ENCODE data around the gene PLPPR2.
"Not testable (repeated sequence)": the region's sequence is repeated elsewhere in the genome, so short reads cannot be mapped to it uniquely, and the experiment has no call there.

The PLPPR2 gene, protein sequence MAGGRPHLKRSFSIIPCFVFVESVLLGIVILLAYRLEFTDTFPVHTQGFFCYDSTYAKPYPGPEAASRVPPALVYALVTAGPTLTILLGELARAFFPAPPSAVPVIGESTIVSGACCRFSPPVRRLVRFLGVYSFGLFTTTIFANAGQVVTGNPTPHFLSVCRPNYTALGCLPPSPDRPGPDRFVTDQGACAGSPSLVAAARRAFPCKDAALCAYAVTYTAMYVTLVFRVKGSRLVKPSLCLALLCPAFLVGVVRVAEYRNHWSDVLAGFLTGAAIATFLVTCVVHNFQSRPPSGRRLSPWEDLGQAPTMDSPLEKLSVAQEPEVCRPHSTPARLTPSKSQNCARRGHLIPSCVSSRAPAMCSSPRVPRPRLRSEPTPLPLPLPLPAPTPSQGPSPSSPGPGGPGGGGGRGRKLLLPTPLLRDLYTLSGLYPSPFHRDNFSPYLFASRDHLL

DNA sequence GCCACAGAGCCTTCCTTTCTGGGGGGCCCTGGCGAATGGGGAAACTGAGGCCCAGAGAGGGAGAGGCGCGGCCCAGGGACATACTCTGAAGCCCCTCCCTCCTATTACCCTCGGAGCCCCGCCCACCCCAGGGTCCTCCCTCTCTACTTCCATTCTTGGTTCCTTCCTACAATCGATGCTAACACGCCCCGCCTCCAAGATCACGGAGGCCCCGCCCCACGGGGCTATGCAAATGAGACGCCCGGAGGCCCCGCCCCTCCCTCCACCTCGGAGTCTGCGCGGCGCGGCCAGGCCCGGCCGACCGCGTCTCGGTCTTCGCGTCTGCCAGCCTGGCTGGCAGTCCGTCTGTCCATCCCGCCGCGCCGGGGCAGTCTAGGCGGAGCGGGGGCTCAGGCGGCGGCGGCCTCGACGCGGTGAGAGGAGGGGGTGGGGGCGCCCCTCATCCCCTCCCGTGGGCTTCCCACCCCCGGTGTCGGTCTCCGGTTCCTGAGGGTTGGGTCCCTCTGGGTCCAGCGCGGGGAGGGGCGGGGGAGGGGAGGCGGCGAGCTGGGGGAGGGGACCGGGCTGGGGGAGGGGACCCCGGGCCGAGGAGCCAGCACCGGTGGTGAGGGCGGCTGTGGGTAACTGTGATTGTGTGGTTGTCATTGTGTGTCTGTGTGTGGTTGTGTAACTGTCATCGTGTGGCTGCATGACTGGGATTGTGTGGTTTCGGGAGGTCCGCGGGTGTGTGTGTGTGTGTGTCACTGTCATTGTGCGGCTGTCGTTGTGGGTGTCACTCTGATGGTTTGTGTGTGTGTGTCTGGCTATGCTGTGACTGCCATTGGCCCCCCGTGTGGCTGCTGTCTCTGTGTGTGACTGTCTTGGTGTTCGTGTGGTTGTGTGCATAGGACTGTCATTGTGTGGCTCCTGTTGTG lies at the start of gene PLPPR2:
Gene PLPPR2 (plus strand): TSS at position 273 of the 914 bp plus-strand sequence. CDS start 2,242 bp downstream, outside the sequence.
- DNase-seq (ENCODE audit: low read depth in 2 of 3, low spot score in 1 of 3): peak; percentile 81 to 90 (median 81)

DNA sequence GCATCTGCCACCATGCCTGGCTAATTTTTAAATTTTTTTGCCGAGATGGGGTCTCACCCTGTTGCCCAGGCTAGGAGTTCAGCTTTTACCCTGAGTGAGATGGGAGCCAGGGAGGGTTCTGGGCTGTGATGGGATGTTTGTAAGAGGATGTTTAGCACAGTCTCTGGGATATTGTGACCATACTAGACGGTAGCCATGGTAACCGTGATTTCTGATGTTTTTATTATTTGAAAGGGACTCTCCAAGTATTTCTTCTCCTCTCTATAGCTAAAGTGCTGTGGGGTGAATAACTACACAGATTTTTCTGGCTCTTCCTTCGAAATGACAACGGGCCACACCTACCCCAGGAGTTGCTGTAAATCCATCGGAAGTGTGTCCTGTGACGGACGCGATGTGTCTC lies 48.9 kb upstream of the PLPPR2 start:
- no peak for DNase-seq (ENCODE audit: low read depth in 2 of 3, low spot score in 1 of 3)

DNA sequence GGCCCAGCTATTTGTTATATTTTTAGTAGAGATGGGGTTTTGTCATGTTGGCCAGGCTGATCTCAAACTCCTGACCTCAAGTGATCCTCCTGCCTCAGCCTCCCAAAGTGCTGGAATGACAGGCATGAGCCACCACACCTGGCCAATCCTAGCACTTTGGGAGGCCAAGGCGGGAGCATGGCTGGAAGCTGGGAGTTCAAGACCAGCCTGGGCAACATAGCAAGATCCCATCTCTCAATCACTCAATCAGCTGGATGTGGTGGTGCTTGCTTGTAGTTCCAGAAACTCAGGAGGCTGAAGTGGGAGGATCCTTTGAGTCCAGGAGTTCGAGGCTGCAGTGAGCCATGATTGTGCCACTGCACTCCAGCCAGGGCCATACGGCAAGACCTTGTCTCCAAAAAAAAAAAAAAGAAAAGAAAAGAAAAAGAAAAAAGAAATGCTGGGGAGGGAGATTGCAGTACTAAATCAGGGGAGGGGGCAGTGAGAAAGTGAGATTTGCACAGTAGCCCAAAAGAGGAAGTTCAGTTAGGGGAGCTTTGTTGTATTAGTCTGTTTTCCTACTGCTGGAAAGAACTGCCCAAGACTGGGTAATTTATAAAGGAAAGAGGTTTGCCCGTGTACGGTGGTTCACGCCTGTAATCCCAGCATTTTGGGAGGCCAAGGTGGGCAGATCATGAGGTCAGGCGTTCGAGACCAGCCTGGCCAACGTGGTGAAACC lies 34.8 kb upstream of the PLPPR2 start:
- DNase-seq (ENCODE audit: low read depth in 2 of 3, low spot score in 1 of 3): not testable (repeated sequence)

DNA sequence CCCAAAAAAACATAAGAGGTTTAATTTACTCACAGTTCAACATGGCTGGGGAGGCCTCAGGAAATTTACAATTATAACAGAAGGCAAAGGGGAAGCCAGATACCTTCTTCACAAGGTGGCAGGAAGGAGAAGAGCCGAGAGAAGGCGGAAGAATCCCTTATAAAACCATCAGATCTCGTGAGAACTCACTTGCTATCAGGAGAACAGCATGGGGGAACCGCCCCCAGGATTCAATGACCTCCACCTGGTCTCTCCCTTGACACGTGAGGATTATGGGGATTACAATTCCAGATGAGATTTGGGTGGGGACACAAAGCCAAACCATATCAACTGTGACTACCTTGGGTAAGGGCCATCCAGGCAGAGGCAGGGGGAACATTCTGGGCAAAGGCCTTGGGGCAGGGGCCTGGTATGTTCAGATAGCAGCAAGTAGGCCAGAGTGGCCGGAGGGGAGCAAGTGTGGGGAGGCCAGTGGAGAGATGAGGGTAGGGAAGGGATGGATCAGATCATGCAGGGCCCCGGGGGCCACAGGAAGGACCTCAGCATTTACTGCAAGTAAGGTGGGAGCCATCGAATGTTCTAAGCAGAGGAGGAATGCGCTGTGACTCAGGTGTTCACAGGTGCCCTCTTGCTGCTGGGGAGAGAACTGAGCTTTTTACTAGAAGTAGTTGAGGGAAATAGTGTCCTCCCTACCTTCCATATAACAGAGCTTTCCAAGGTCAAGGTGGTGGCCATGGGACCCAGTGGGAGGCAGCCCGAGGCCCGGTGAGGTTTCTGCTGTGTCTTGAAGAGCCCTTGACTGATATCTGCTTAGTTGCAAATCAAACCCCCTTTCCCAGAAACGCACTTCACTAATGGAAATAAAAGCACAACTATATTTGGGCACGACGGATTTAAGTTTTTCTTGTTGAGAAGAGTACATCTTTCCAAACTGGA lies 33.8 kb upstream of the PLPPR2 start:
- no peak for DNase-seq (ENCODE audit: low read depth in 2 of 3, low spot score in 1 of 3)

DNA sequence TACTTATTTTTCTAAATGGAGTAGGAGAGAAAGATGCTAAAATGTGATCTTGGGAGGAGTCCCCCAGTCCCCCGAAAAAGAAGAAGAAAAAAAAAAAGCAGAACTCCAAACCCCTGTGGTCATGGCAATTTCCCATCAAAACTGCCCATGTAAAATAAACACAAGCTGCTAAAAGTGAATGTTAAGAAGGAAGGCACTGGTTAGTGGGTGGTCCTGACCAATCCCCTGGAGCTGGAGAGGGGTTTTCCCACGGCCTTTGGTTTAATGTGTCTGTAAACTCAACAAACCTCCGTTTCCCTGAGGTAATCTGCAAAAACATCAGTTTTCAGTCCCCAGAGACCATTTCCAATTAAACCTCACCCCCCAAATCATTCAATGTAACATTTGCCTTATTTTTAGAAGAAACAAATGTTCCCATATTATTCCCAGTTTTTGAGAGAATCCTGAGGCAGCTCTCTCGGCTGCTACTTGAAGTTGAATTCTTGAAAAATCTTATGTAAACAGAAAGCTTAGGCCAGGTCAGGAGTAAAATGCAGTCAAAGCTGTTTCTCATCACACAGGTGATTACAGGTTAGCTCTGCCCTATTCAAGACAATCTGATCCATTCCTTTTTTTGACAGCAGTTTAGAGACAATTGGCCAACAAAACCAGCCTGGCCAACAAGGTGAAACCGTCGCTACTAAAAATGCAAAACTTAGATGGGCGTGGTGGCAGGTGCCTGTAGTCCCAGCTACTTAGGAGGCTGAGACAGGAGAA lies 32.8 kb upstream of the PLPPR2 start:
- DNase-seq (ENCODE audit: low read depth in 2 of 3, low spot score in 1 of 3): no peak

DNA sequence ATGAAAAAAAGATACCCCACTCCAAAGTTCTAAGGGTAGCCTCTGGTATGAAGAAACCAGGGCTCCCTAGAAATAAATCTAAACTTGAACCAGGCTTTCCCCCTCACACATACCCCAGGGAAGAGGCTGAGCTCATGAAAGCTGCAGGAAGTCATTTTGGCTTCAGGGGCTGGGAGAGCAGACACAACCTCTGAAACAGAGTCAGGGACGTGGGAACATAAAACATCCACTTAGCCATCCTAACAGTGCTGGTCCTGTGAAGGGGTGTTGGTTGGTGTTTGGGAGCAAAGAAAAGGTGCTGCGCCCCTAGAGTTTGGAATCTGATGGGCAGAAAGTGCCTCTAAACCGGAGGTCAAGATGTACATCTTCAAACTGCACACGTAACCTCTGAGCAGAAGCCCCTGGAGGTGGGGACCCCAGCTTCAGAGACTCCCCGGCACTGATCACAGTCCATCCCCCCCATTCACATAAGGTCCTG lies 31.6 kb upstream of the PLPPR2 start:
- no peak for DNase-seq (ENCODE audit: low read depth in 2 of 3, low spot score in 1 of 3)

DNA sequence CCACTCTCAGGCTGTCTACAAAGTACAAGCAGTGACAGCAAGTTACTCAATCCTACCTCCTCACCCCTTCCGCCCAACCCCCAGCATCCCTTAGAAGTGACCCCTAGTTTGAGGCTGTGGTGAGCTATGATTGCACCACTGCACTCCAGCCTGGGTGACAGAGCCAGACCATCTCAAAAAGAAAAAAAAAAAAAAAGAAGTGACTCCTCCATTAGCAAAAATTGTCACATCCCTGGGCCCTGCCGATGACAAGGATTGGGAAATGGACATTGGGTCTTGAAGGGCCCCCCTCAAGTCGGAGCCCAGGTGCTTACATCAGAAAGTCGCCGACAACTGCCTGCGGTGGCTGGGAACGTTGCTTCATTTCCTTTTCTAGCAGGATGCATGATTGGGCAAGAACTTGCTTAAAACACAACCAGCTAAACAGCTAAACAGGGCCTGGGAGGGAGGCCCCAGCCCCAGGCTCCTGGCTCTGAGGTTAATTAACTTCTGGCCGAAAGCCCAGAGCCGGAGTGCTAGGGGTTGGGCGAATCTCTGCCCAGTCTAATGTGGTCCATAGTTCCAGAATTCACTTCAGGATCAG lies 31.1 kb upstream of the PLPPR2 start:
- DNase-seq (ENCODE audit: low read depth in 2 of 3, low spot score in 1 of 3): peak in 1 of 3 donors; percentile 29

DNA sequence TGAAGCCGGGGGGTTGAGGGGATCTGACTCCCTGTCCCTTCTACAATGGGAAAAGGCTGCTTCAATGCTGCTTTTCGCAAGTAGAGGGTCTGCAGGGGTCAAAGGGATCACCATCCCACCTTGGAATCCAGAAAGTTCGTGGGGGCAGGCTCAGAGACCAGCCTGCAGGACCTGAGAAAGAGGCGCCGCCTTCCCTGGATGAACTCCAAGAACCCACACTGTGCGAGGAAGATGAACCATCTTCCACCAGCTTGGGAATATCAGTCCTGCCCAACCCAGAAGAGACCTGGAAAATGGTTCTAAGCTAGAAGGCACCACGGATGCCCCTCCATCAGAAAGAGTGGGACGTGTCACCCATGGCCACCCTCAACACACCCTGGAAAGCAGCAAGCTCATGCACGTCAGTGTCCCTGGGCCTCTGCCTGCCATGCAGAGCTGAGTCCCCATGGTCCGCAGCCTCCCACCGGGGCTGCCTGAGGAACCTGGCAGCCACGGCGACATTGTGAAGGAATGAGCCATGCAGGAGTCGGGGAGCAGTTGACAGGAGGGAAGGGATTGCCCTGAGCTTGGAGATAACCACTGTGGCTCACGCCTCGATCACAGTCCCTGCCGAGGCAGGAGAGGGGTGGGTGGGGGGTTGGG lies 30.4 kb upstream of the PLPPR2 start:
- DNase-seq (ENCODE audit: low read depth in 2 of 3, low spot score in 1 of 3): no peak

DNA sequence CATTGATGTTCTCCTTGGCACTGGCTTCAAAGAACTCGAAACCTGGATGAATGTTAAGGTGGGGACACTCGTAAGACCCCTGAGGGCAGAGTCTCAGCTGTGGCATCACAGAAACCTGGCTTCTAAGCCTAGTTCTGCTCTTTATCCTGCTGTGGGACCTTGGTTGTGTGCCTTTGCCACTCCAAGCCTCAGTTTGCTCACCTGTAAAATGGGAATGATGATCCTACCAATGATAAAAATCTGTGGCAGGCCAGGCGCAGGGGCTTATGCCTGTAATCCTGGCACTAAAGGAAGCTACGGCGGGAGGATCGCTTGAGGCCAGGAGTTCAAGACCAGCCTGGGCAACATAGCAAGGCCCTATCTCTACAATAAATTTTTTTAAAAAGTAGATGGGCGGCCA lies 29.7 kb upstream of the PLPPR2 start:
- DNase-seq (ENCODE audit: low read depth in 2 of 3, low spot score in 1 of 3): no peak

DNA sequence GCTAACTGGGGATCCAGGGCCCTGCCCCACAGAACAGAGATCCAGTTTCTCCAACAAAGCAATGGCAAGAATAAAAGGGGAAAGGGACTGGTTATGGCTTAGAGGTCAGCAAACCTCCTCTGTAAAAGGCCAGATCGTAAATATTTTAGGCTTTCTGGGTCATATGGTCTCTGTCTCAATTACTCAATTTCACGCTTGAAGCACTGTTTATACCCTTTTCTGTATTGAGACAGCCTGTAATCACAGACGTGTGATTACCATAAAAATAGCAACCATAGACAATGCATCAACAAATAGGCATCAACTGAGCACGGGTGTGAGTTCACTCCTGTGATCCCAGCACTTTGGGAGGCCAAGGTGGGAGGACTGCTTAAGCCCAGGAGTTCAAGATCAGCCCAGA lies 25.1 kb upstream of the PLPPR2 start:
- DNase-seq (ENCODE audit: low read depth in 2 of 3, low spot score in 1 of 3): no peak

DNA sequence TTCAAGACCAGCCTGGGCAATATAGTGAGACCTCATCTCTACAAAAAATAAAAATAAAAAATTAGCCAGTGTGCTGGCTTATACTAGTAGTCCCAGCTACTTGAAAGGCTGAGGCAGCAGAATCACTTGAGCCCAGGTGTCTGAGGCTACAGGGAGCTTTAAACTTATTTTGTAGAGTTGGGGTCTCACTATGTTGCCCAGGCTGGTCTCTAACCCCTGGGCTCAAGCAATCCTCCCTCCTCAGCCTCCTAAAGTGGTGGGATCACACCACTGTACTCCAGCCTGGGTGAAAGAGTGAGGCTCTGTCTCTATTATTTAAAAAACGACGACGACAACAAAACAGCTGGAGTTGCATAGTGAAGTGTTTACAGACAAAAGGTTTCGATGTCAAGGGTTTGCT lies 23.7 kb upstream of the PLPPR2 start:
- DNase-seq (ENCODE audit: low read depth in 2 of 3, low spot score in 1 of 3): no peak

DNA sequence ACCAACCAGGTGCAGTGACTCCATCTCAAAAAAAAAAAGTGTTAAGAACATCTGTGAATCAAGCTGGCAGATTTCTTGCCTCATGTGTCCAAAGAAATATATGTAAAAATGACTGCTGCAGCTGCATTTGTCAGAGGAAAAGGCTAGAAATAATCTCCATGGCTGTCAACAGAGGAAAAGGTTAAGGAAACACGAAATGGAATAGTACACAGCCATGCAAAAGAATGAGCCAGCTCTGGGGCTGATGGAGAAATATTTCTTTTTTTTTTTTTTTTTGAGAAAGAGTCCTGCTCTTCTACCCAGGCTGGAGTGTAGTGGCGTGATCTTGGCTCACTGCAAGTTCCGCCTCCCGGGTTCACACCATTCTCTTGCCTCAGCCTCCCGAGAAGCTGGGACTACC lies 22.4 kb upstream of the PLPPR2 start:
- DNase-seq (ENCODE audit: low read depth in 2 of 3, low spot score in 1 of 3): no peak

DNA sequence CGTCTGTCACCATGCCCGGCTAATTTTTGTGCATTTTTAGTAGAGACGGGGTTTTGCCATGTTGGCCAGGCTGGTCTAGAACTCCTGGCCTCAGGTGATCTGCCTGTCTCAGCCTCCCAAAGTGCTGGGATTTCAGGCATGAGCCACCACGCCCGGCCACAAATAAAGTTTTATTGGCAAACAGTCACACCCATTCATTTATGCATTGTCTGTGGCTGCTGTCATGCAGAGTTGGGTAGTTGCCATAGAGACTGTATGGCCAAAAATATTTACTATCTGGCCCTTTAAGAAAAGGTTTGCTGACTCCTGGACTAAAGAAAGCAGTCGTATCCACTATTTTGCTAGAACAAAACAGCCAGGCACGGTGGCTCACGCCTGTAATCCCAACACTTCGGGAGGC lies 21.4 kb upstream of the PLPPR2 start:
- not testable (repeated sequence) for DNase-seq (ENCODE audit: low read depth in 2 of 3, low spot score in 1 of 3)

DNA sequence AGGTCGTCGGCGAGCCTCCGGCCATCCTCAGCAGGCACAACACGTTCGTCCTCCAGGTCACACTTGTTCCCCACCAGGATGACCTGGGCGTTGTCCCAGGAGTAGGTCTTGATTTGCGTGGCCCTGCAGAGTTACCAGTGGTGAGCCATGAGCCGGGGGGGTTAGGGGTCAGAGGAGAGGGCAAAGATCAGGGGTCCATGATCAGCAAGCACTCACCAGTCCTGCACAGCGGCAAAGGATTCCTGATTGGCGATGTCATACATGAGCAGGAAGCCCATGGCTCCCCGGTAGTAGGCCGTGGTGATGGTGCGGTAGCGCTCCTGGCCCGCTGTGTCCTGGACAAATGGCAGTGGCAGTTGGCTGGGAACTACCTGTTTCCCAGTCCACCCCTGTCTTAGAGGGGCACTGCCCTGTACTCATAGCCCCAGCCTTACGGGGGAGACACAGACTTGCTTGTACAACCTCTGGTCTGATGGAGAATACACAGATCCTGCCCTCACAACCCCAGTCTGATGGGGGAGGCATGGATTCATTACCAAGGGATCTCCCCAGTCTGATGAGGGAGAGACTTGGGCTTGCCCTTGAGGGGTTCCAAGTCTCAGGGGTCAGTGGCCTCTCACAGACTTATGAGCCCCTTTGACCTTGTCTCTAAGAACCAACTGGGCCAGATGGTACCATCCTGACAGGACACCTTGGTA lies 19.6 kb upstream of the PLPPR2 start:
- no peak for DNase-seq (ENCODE audit: low read depth in 2 of 3, low spot score in 1 of 3)

DNA sequence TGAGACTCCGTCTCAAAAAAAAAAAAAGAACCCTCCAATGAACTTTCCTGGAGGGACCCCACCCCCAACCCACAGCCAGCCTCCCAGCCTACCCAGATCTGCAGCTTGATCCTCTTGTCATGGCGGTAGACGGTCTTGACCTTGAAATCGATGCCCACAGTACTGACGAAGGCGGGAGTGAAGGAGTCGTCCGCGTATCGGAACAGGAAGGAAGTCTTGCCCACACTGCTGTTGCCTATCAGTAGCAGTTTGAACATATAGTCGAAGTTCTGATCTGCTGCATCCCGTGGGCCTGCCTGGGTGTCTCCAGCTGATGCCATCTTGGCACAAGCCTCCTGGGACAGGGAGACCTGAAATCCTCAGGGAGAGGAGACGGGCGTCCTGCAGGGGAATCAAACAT lies 18.2 kb upstream of the PLPPR2 start:
- DNase-seq (ENCODE audit: low read depth in 2 of 3, low spot score in 1 of 3): no peak

DNA sequence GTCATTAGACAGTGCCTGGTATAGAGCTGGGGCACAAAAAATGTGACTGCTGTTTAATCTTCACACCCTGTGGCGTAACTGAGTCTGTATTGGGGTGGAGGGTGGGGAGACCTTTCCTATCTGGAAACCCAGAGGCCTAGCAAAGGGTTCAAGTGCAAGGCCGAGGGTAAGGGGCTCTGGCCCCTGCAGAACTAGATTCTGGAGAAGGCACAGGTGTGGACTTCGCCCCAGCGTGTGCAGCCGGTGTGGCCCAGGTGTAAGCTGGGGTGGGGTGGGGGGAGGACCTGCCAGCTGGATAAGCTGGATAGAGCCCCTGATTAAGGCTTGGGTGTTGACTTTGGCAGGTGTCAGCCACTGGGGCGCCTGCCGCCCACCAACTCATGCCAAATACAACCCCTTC lies 17.1 kb upstream of the PLPPR2 start:
- no peak for DNase-seq (ENCODE audit: low read depth in 2 of 3, low spot score in 1 of 3)

DNA sequence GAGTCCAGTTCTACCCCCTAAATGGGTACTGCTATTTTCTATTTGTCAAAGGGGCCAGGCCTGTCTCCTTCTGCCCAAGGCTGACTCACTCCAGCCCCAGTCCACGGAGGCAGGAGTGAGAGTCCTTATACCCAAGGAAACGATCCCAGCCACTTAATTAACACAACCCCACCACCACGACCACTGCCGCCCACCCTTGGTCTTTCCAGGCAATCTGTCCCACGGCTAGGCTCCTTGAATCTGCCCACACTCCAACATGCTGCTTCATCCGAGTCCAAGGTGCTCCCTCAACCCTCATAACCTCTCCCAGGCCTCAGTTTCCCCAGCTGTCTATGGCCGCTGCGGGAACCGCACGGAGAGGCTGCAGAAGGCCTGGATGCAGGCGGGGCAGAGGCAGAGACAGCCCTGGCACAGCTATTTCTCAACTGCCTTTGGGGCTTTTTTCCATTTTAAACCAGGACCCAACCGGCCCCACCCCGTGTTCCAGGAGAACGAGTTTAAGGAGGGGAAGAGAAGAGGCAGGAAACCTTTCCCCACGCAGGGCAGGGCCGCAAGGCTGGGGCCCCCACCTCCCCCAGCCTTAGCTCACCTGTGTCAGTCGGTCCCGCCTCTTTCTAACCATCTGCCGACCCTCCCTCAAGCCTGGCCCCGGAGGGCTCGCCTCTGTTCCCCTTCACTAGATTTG lies 16.5 kb upstream of the PLPPR2 start:
- DNase-seq (ENCODE audit: low read depth in 2 of 3, low spot score in 1 of 3): no peak
